K562 (cell line): ENCODE measurements around the gene SYF2. TPM values are rescaled to one million over a fixed set of nuclear protein-coding genes. Genes with fewer than 3 reads are reported as not detected.
A peak's percentile ranks its signal among the peaks of the same experiment; 100 is the strongest.

Source experiments
- CCNT2 ChIP-seq: IDR thresholded peaks from 2 replicates; pipeline ENCODE4 v1.6.1; 2011; ENCODE audit warnings: borderline replicate concordance, low read depth, mild to moderate bottlenecking, moderate library complexity, mixed read lengths, low read length; ENCODE audit not compliant: insufficient read length; ENCODE audit errors: extremely low read depth
- DDX20 ChIP-seq: fragments of 450-650 bp; IDR thresholded peaks from 2 replicates; pipeline ENCODE4 v1.6.1; 2016; ENCODE audit warnings: missing genetic modification characterization, low read depth, mild to moderate bottlenecking, missing compliant biosample characterization, moderate library complexity
- FOXM1 ChIP-seq, 2 experiments: fragments of 450-650 bp in 1 of 2; sonication (generic) in 1 of 2; formaldehyde crosslinking in 1 of 2; IDR thresholded peaks; 2 replicates each; pipeline versions ENCODE4 v1.6.1 to v1.9.0; 2017 to 2022; ENCODE audit warnings: low read depth in 2 of 2, mild to moderate bottlenecking in 2 of 2, missing genetic modification reagents in 1 of 2, moderate library complexity in 1 of 2
- GABPB1 ChIP-seq: sonication (generic); formaldehyde crosslinking; IDR thresholded peaks from 2 replicates; pipeline ENCODE4 v1.8.0; 2022; ENCODE audit warnings: mild to moderate bottlenecking, missing genetic modification reagents
- GATAD2B ChIP-seq: fragments of 450-650 bp; IDR thresholded peaks from 2 replicates; pipeline ENCODE4 v1.6.1; 2017; ENCODE audit warnings: mild to moderate bottlenecking, borderline replicate concordance
- HNRNPLL ChIP-seq: fragments of 200-400 bp; formaldehyde crosslinking; IDR thresholded peaks from 2 replicates; pipeline ENCODE4 v1.6.1; 2017; ENCODE audit warnings: low read length, low read depth, mild to moderate bottlenecking; ENCODE audit not compliant: poor library complexity, severe bottlenecking
- MEF2D ChIP-seq: conservative IDR thresholded peaks from 2 replicates; pipeline ENCODE4 v1.6.1; 2016; ENCODE audit warnings: low read depth, missing genetic modification characterization, missing compliant biosample characterization
- NCOR1 ChIP-seq: fragments of 450-650 bp; IDR thresholded peaks from 2 replicates; pipeline ENCODE4 v1.6.1; 2016; ENCODE audit warnings: mild to moderate bottlenecking, moderate library complexity
- NR2C2 ChIP-seq, 2 experiments: fragments of 200-800 bp in 1 of 2; sonication (Bioruptor generic) in 1 of 2; sonication (generic) in 1 of 2; formaldehyde crosslinking in 1 of 2; IDR thresholded peaks; 2 replicates each; pipeline versions ENCODE4 v1.6.1 to v1.8.0; 2016 to 2022; ENCODE audit warnings: mild to moderate bottlenecking in 1 of 2, missing compliant biosample characterization in 1 of 2, missing genetic modification characterization in 1 of 2, missing genetic modification reagents in 1 of 2
- NR4A1 ChIP-seq, 2 experiments: fragments of 250-450 bp in 1 of 2; fragments of 450-650 bp in 1 of 2; sonication (Bioruptor Pico) in 1 of 2; IDR thresholded peaks; 2 replicates each; pipeline versions ENCODE4 v1.4.0 to v1.6.1; 2016 to 2020; ENCODE audit warnings: mild to moderate bottlenecking in 2 of 2, missing compliant biosample characterization in 1 of 2, missing genetic modification characterization in 1 of 2, moderate library complexity in 1 of 2
- RB1 ChIP-seq: fragments of 450-650 bp; IDR thresholded peaks from 2 replicates; pipeline ENCODE4 v1.6.1; 2017; ENCODE audit warnings: low read depth, mild to moderate bottlenecking
- RBBP5 ChIP-seq: fragments of 200-600 bp; sonication (generic); IDR thresholded peaks from 2 replicates; pipeline ENCODE4 v1.6.1; 2012; ENCODE audit warnings: borderline replicate concordance, mild to moderate bottlenecking, low read length, control low read depth, inconsistent platforms; ENCODE audit not compliant: insufficient read depth, poor library complexity, severe bottlenecking
- TFAM ChIP-seq: fragments of 250-450 bp; sonication (Bioruptor Pico); conservative IDR thresholded peaks from 2 replicates; pipeline ENCODE4 v1.5.0; 2021; ENCODE audit warnings: mild to moderate bottlenecking, moderate library complexity
- YY1 ChIP-seq, 3 experiments: IDR thresholded peaks; 2 replicates each; pipeline ENCODE4 v1.6.1; 2011; ENCODE audit warnings: low read length in 2 of 3, mild to moderate bottlenecking in 2 of 3, moderate library complexity in 2 of 3, borderline replicate concordance in 1 of 3, control low read depth in 1 of 3, low read depth in 1 of 3; ENCODE audit not compliant: insufficient read depth in 3 of 3, insufficient replicate concordance in 2 of 3, control insufficient read depth in 1 of 3, insufficient read length in 1 of 3; ENCODE audit errors: extremely low read depth in 1 of 3
- ZNF224 ChIP-seq: sonication (generic); formaldehyde crosslinking; IDR thresholded peaks from 2 replicates; pipeline ENCODE4 v1.8.0; 2022; ENCODE audit warnings: mild to moderate bottlenecking, missing genetic modification reagents
- ZNF263 ChIP-seq: sonication (generic); formaldehyde crosslinking; IDR thresholded peaks from 2 replicates; pipeline ENCODE4 v1.8.0; 2022; ENCODE audit warnings: mild to moderate bottlenecking, missing genetic modification reagents, borderline replicate concordance
- ZNF644 ChIP-seq: fragments of 200-800 bp; sonication (Bioruptor generic); IDR thresholded peaks from 2 replicates; pipeline ENCODE4 v1.6.1; 2016; ENCODE audit warnings: low read depth, missing genetic modification characterization, missing compliant biosample characterization
- polyA plus RNA-seq, 8 experiments: library from polyadenylated mRNA; depleted of rRNA in 4 of 8; stranded (reverse) in 5 of 8; unstranded in 3 of 8; fragments of >200 nt; fragmentation: Nextera tagmentation in 2 of 8; fragmentation: Illumina TruSeq in 1 of 8; extraction: Ambion mirVana in 2 of 8; extraction: Trizol in 1 of 8; gene quantifications; 2 replicates each; pipeline versions ENCODE4 v1.2.1 to v1.2.3, GENCODE V29; 2011 to 2014; ENCODE audit warnings: inconsistent platforms in 1 of 8, missing spikeins in 1 of 8
- total RNA-seq, 7 experiments: library from RNA; depleted of rRNA in 6 of 7; stranded (reverse); fragments of >200 nt in 6 of 7; fragmentation: Illumina TruSeq in 2 of 7; extraction: Trizol in 2 of 7; gene quantifications; 2 replicates each; pipeline versions ENCODE4 v1.2.1 to v1.2.3, GENCODE V29; 2011 to 2021; ENCODE audit warnings: low replicate concordance in 1 of 7
- TF ChIP-seq, protein P1 (sequence below): fragments of 250-450 bp; sonication (Bioruptor Pico); IDR thresholded peaks from 2 replicates; pipeline ENCODE4 v1.4.0; 2020; ENCODE audit warnings: mild to moderate bottlenecking, moderate library complexity
- TF ChIP-seq, protein P2 (sequence below): fragments of 200-800 bp; sonication (Bioruptor generic); IDR thresholded peaks from 2 replicates; pipeline ENCODE4 v1.6.1; 2017; ENCODE audit warnings: missing genetic modification characterization, missing compliant biosample characterization

Gene SYF2
- total and polyA plus RNA-seq, 9 of the 15 experiments (the other 6 are each of a cell fraction or from before 2014, with no cell fraction given) = 20.9 to 69.0 (median 43.2) TPM

DNA sequence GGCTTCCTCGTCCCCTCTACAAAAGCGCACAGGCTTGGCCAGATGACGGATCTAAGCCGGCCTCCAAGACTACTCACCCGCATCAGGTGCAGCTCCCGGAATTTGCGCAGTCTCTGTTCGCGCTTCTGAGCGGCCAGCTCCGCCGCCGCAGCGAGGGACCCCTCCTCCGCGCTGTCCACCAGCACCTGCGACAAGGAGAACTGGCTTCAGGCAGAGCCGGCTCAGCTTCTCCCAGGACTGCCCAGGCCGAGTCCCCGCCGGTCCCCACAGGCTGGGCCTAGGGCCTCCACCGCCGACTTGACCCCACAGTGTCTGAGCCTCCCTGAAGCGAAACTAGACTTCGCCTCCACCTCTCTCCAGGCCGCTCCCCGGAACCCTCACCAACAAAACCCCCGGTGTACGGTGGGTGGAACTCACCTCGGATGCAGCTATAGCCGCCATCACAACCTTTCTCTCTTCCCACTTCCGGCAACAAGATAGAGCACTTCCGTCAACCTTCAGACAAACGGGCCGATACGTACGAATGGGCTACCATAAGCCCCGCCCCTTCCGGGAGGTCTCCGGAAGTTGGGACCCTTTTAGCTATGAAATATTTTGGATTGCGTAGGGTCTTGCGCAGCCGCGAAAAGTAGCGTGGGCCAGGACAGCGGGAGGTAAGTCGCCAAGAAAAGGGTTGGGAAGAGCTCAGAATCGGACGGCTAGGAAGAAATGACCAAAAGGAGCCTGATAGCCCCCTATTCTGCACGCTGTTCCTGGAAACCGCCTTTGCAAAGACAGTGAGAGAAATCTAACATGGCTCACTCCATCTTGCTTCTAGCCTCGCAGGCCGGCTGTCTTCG, at the start of gene SYF2 (continued):
- TF ChIP-seq YY1 (IDR thresholded peaks at IDR 0.05; ENCODE audit: borderline replicate concordance in 1 of 3, control insufficient read depth in 1 of 3, extremely low read depth in 1 of 3, insufficient read depth in 3 of 3, insufficient read length in 1 of 3, insufficient replicate concordance in 2 of 3, low read depth in 1 of 3, low read length in 2 of 3) = peak; percentile 48 to 88 (median 87)
- no peak for TF ChIP-seq RB1
- no peak; the same call in 1 of the 2 replicates for TF ChIP-seq DDX20 (tag)
- TF ChIP-seq, protein P1, sequence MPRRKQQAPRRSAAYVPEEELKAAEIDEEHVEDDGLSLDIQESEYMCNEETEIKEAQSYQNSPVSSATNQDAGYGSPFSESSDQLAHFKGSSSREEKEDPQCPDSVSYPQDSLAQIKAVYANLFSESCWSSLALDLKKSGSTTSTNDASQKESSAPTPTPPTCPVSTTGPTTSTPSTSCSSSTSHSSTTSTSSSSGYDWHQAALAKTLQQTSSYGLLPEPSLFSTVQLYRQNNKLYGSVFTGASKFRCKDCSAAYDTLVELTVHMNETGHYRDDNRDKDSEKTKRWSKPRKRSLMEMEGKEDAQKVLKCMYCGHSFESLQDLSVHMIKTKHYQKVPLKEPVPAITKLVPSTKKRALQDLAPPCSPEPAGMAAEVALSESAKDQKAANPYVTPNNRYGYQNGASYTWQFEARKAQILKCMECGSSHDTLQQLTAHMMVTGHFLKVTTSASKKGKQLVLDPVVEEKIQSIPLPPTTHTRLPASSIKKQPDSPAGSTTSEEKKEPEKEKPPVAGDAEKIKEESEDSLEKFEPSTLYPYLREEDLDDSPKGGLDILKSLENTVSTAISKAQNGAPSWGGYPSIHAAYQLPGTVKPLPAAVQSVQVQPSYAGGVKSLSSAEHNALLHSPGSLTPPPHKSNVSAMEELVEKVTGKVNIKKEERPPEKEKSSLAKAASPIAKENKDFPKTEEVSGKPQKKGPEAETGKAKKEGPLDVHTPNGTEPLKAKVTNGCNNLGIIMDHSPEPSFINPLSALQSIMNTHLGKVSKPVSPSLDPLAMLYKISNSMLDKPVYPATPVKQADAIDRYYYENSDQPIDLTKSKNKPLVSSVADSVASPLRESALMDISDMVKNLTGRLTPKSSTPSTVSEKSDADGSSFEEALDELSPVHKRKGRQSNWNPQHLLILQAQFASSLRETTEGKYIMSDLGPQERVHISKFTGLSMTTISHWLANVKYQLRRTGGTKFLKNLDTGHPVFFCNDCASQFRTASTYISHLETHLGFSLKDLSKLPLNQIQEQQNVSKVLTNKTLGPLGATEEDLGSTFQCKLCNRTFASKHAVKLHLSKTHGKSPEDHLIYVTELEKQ (CRISPR knock-in tag) = 0 out of 2 replicates have a peak, but pooled peaks have one; percentile 73
- peak; percentile 94 for TF ChIP-seq GABPB1 (CRISPR knock-in tag)
- TF ChIP-seq GATAD2B = peak; percentile 83; the same call in 1 of the 2 replicates
- TF ChIP-seq, protein P2, sequence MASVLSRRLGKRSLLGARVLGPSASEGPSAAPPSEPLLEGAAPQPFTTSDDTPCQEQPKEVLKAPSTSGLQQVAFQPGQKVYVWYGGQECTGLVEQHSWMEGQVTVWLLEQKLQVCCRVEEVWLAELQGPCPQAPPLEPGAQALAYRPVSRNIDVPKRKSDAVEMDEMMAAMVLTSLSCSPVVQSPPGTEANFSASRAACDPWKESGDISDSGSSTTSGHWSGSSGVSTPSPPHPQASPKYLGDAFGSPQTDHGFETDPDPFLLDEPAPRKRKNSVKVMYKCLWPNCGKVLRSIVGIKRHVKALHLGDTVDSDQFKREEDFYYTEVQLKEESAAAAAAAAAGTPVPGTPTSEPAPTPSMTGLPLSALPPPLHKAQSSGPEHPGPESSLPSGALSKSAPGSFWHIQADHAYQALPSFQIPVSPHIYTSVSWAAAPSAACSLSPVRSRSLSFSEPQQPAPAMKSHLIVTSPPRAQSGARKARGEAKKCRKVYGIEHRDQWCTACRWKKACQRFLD (CRISPR knock-in tag) = peak; percentile 95
- TF ChIP-seq MEF2D (tag) = 0 out of 2 replicates have a peak, but pooled peaks have one; percentile 76
- TF ChIP-seq NR2C2 (CRISPR knock-in tag; IDR thresholded peaks at IDR 0.05) = no peak; the same call in 1 of the 2 replicates
- TF ChIP-seq NR2C2 (tag; IDR thresholded peaks at IDR 0.05) = no peak
- TF ChIP-seq RBBP5 = peak; percentile 86
- TF ChIP-seq TFAM (CRISPR knock-in tag) = no peak
- peak; percentile 98 for TF ChIP-seq HNRNPLL
- TF ChIP-seq ZNF263 (CRISPR knock-in tag) = peak; percentile 55; the same call in 1 of the 2 replicates
- TF ChIP-seq ZNF224 (CRISPR knock-in tag) = peak; percentile 77; the same call in 1 of the 2 replicates
- peak; percentile 88 for TF ChIP-seq ZNF644 (tag)
- no peak for TF ChIP-seq FOXM1 (IDR thresholded peaks at IDR 0.05; ENCODE audit: low read depth)
- peak; percentile 77; the same call in 1 of the 2 replicates for TF ChIP-seq FOXM1 (CRISPR knock-in tag; IDR thresholded peaks at IDR 0.05; ENCODE audit: low read depth)
- peak; percentile 38 for TF ChIP-seq NCOR1
- peak; percentile 67; the same call in 1 of the 2 replicates for TF ChIP-seq NR4A1 (CRISPR knock-in tag; IDR thresholded peaks at IDR 0.05)
- TF ChIP-seq NR4A1 (tag; IDR thresholded peaks at IDR 0.05) = no peak; the same call in 1 of the 2 replicates
- no peak for TF ChIP-seq CCNT2
